K562 (cell line): Measurements from ENCODE around the gene POLK. TPM values are rescaled to one million over a fixed set of nuclear protein-coding genes. Genes with fewer than 3 reads are reported as not detected.

Experiments used
- ELF1 ChIP-seq: fragments of 200-800 bp; sonication (Bioruptor generic); IDR thresholded peaks from 2 replicates; pipeline ENCODE4 v1.6.1; 2016; ENCODE audit warnings: missing genetic modification characterization, missing compliant biosample characterization
- HDGF ChIP-seq: fragments of 450-650 bp; IDR thresholded peaks from 2 replicates; pipeline ENCODE4 v1.6.1; 2016
- HNRNPH1 ChIP-seq: fragments of 200-400 bp; formaldehyde crosslinking; optimal IDR thresholded peaks from 2 replicates; pipeline ENCODE3; 2017; ENCODE audit warnings: low read depth, mild to moderate bottlenecking, low read length, moderate library complexity
- HNRNPK ChIP-seq: fragments of 200-400 bp; formaldehyde crosslinking; IDR thresholded peaks from one replicate; pipeline ENCODE4 v1.6.1; 2018; ENCODE audit warnings: mild to moderate bottlenecking, low read depth, low read length; ENCODE audit not compliant: poor library complexity, severe bottlenecking
- SP2 ChIP-seq: IDR thresholded peaks from 2 replicates; pipeline ENCODE4 v1.6.1; 2011; ENCODE audit warnings: mild to moderate bottlenecking, low read depth, low read length, moderate library complexity; ENCODE audit not compliant: poor library complexity, severe bottlenecking; ENCODE audit errors: extremely low read depth
- SREBF2 ChIP-seq: sonication (generic); formaldehyde crosslinking; IDR thresholded peaks from 2 replicates; pipeline ENCODE4 v1.4.0; 2020; ENCODE audit warnings: mild to moderate bottlenecking, missing genetic modification reagents
- ZKSCAN1 ChIP-seq: fragments of 150-350 bp; IDR thresholded peaks from 2 replicates; pipeline ENCODE4 v1.6.1; 2016; ENCODE audit warnings: low read depth, low read length
- ZKSCAN3 ChIP-seq: fragments of 250-450 bp; sonication (Bioruptor Pico); IDR thresholded peaks from 2 replicates; pipeline ENCODE4 v1.4.0; 2020
- ZNF282 ChIP-seq: sonication (generic); formaldehyde crosslinking; IDR thresholded peaks from 2 replicates; pipeline ENCODE4 v1.8.1; 2023; ENCODE audit warnings: missing genetic modification reagents
- ZNF699 ChIP-seq: fragments of 250-450 bp; sonication (Bioruptor Pico); IDR thresholded peaks from 2 replicates; pipeline ENCODE4 v1.8.0; 2021; ENCODE audit warnings: mild to moderate bottlenecking, moderate library complexity; ENCODE audit not compliant: insufficient replicate concordance
- polyA plus RNA-seq, 8 experiments: library from polyadenylated mRNA; depleted of rRNA in 4 of 8; stranded (reverse) in 5 of 8; unstranded in 3 of 8; fragments of >200 nt; fragmentation: Nextera tagmentation in 2 of 8; fragmentation: Illumina TruSeq in 1 of 8; extraction: Ambion mirVana in 2 of 8; extraction: Trizol in 1 of 8; gene quantifications; 2 replicates each; pipeline versions ENCODE4 v1.2.1 to v1.2.3, GENCODE V29; 2011 to 2014; ENCODE audit warnings: inconsistent platforms in 1 of 8, missing spikeins in 1 of 8
- total RNA-seq, 7 experiments: library from RNA; depleted of rRNA in 6 of 7; stranded (reverse); fragments of >200 nt in 6 of 7; fragmentation: Illumina TruSeq in 2 of 7; extraction: Trizol in 2 of 7; gene quantifications; 2 replicates each; pipeline versions ENCODE4 v1.2.1 to v1.2.3, GENCODE V29; 2011 to 2021; ENCODE audit warnings: low replicate concordance in 1 of 7
- TF ChIP-seq, protein P1 (sequence below): sonication (generic); formaldehyde crosslinking; IDR thresholded peaks from 2 replicates; pipeline ENCODE4 v1.8.0; 2022; ENCODE audit warnings: missing genetic modification reagents, mild to moderate bottlenecking, borderline replicate concordance
- TF ChIP-seq, protein P2 (sequence below): fragments of 250-450 bp; sonication (Bioruptor Pico); IDR thresholded peaks from 2 replicates; pipeline ENCODE4 v1.8.0; 2021; ENCODE audit warnings: borderline replicate concordance, mild to moderate bottlenecking, moderate library complexity; ENCODE audit not compliant: poor library complexity, severe bottlenecking
- TF ChIP-seq, protein P3 (sequence below): fragments of 250-450 bp; sonication (Bioruptor Pico); IDR thresholded peaks from 2 replicates; pipeline ENCODE4 v1.5.0; 2021; ENCODE audit warnings: mild to moderate bottlenecking, borderline replicate concordance
- TF ChIP-seq, protein P4 (sequence below): sonication (generic); formaldehyde crosslinking; IDR thresholded peaks from 2 replicates; pipeline ENCODE4 v1.8.0; 2022; ENCODE audit warnings: missing genetic modification reagents, mild to moderate bottlenecking, moderate library complexity, borderline replicate concordance
- TF ChIP-seq, protein P5 (sequence below): fragments of 450-650 bp; IDR thresholded peaks from 2 replicates; pipeline ENCODE4 v1.6.1; 2016; ENCODE audit warnings: low read depth, mild to moderate bottlenecking, moderate library complexity
- TF ChIP-seq, protein P6 (sequence below): fragments of 250-450 bp; sonication (Bioruptor Pico); IDR thresholded peaks from 2 replicates; pipeline ENCODE4 v1.4.0; 2020; ENCODE audit warnings: mild to moderate bottlenecking, moderate library complexity, borderline replicate concordance

The POLK gene
- total and polyA plus RNA-seq, 9 of the 15 experiments (the other 6 are each of a cell fraction or from before 2014, with no cell fraction given) = 6.1 to 31.6 (median 16.5) TPM

DNA sequence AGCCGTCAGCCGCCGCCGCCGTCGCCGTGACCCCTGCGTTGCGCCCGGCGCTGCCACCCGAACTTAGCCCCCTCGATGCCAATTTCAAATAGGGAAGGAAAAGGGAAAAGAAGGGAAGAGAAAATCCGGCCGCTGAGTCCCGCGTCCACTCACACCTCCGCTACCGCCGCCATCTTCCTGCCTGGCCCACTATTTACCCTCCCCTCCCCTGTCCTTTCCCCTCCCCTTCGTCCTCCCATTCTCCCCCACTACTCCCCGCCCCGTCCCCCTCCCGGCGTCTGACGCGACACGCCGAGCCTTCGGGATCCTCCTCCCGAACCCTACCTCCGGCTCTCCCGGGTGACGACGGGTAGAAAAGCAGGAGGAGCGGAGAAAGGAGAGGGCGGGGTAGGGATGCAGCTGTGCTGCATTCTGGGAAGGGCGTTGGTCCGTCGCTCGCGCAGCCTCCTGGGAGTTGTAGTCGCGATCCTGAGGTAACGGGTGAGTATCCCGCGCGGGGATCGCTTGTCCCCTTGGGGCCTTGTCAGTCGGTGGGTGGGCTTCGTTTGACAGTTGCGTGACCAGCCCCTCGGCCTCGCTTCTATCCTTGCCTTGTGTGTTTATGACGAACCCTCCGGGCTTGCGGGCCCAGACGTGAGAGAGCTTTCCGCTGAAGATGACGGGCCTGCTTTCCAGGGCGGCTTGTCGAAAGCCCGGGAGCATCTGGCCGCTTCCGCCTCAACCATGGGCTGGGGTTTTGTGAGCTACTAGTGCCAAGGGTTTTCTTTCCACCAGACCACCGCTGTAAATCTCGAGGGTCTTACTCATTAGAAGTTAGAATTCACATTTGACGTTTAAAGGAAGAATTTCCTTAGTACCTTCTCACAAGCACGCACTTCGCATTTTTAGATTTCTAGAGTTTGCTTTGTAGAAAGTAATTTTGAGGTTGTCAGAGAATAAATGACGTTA is at the start of gene POLK, which contains the start of gene CERT1 (continued):
- TF ChIP-seq, protein P1, sequence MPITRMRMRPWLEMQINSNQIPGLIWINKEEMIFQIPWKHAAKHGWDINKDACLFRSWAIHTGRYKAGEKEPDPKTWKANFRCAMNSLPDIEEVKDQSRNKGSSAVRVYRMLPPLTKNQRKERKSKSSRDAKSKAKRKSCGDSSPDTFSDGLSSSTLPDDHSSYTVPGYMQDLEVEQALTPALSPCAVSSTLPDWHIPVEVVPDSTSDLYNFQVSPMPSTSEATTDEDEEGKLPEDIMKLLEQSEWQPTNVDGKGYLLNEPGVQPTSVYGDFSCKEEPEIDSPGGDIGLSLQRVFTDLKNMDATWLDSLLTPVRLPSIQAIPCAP = no peak
- TF ChIP-seq, protein P2, sequence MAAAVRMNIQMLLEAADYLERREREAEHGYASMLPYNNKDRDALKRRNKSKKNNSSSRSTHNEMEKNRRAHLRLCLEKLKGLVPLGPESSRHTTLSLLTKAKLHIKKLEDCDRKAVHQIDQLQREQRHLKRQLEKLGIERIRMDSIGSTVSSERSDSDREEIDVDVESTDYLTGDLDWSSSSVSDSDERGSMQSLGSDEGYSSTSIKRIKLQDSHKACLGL (CRISPR knock-in tag) = no peak
- TF ChIP-seq ZNF699 (CRISPR knock-in tag) (no peak), HNRNPK (peak; percentile 22), ZKSCAN3 (CRISPR knock-in tag) (no peak), ELF1 (tag) (peak; percentile 76), ZKSCAN1 (no peak), HDGF (no peak), ZNF282 (CRISPR knock-in tag) (no peak), SREBF2 (no peak), HNRNPH1 (no peak), SP2 (no peak)
- TF ChIP-seq, protein P3, sequence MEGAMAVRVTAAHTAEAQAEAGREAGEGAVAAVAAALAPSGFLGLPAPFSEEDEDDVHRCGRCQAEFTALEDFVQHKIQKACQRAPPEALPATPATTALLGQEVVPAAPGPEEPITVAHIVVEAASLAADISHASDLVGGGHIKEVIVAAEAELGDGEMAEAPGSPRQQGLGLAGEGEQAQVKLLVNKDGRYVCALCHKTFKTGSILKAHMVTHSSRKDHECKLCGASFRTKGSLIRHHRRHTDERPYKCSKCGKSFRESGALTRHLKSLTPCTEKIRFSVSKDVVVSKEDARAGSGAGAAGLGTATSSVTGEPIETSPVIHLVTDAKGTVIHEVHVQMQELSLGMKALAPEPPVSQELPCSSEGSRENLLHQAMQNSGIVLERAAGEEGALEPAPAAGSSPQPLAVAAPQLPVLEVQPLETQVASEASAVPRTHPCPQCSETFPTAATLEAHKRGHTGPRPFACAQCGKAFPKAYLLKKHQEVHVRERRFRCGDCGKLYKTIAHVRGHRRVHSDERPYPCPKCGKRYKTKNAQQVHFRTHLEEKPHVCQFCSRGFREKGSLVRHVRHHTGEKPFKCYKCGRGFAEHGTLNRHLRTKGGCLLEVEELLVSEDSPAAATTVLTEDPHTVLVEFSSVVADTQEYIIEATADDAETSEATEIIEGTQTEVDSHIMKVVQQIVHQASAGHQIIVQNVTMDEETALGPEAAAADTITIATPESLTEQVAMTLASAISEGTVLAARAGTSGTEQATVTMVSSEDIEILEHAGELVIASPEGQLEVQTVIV (CRISPR knock-in tag) = no peak
- TF ChIP-seq, protein P4, sequence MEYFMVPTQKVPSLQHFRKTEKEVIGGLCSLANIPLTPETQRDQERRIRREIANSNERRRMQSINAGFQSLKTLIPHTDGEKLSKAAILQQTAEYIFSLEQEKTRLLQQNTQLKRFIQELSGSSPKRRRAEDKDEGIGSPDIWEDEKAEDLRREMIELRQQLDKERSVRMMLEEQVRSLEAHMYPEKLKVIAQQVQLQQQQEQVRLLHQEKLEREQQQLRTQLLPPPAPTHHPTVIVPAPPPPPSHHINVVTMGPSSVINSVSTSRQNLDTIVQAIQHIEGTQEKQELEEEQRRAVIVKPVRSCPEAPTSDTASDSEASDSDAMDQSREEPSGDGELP (CRISPR knock-in tag) = peak; percentile 91
- TF ChIP-seq, protein P5, sequence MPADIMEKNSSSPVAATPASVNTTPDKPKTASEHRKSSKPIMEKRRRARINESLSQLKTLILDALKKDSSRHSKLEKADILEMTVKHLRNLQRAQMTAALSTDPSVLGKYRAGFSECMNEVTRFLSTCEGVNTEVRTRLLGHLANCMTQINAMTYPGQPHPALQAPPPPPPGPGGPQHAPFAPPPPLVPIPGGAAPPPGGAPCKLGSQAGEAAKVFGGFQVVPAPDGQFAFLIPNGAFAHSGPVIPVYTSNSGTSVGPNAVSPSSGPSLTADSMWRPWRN = no peak
- TF ChIP-seq, protein P6, sequence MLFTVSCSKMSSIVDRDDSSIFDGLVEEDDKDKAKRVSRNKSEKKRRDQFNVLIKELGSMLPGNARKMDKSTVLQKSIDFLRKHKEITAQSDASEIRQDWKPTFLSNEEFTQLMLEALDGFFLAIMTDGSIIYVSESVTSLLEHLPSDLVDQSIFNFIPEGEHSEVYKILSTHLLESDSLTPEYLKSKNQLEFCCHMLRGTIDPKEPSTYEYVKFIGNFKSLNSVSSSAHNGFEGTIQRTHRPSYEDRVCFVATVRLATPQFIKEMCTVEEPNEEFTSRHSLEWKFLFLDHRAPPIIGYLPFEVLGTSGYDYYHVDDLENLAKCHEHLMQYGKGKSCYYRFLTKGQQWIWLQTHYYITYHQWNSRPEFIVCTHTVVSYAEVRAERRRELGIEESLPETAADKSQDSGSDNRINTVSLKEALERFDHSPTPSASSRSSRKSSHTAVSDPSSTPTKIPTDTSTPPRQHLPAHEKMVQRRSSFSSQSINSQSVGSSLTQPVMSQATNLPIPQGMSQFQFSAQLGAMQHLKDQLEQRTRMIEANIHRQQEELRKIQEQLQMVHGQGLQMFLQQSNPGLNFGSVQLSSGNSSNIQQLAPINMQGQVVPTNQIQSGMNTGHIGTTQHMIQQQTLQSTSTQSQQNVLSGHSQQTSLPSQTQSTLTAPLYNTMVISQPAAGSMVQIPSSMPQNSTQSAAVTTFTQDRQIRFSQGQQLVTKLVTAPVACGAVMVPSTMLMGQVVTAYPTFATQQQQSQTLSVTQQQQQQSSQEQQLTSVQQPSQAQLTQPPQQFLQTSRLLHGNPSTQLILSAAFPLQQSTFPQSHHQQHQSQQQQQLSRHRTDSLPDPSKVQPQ = no peak
